ENCODE data around the gene GLB1L2. TPM values are rescaled to one million over a fixed set of nuclear protein-coding genes. Genes with fewer than 3 reads are reported as not detected.

Gene GLB1L2
- total and polyA plus RNA-seq, 2 of the 4 experiments (the other 2 are of a cell fraction): under 0.01 to 0.26 TPM

GRCh38 chr11:134401825-134402809 is 70.3 kb downstream of the GLB1L2 start:
- Histone ChIP-seq H3K27me3 (ENCODE audit: control insufficient read depth, insufficient read depth, low read length) (no peaks in the 10 kb centered on the region), H2BK120ac (ENCODE audit: low read depth, low read length) (no peak overlapping the region), H3K18ac (ENCODE audit: low read depth, low read length) (no peak overlapping the region), H3K4me1 (ENCODE audit: control insufficient read depth, insufficient read depth, low read length) (no peaks in the 10 kb centered on the region), H2BK5ac (ENCODE audit: low read depth, low read length, poor library complexity, severe bottlenecking) (no peak overlapping the region), H3K14ac (replicated peaks; ENCODE audit: low read depth, low read length) (no peak overlapping the region), H4K8ac (ENCODE audit: low read depth in 2 of 2, low read length in 2 of 2) (no peak overlapping the region), H2AFZ (replicated peaks; ENCODE audit: low read length, poor library complexity) (no peak overlapping the region), H3K4me3 (ENCODE audit: insufficient read depth, low read depth, low read length) (no peak overlapping the region), H3K23ac (ENCODE audit: low read depth, low read length) (no peak overlapping the region), H4K91ac (ENCODE audit: insufficient read depth, low read depth, low read length) (no peak overlapping the region), H3K4ac (ENCODE audit: low read depth, low read length) (no peak overlapping the region), H3K27ac (ENCODE audit: insufficient read depth, low read length) (no peak overlapping the region), H3K36me3 (ENCODE audit: control insufficient read depth, insufficient read depth, low read length) (no peaks in the 10 kb centered on the region), H3K79me1 (ENCODE audit: low read depth in 1 of 2, low read length in 2 of 2) (no peaks in the 10 kb centered on the region), H3K4me2 (ENCODE audit: low read depth, low read length) (no peak overlapping the region), H2BK20ac (ENCODE audit: low read depth, low read length) (no peak overlapping the region), H2BK15ac (ENCODE audit: low read depth, low read length) (no peak overlapping the region), H2AK9ac (replicated peaks; ENCODE audit: low read depth, low read length, poor library complexity) (no peak overlapping the region), H4K5ac (ENCODE audit: low read depth, low read length) (no peak overlapping the region), H3K9me3 (ENCODE audit: control insufficient read depth, insufficient read depth, low read length) (peaks cover 27% of the 10 kb centered on the region), H3K56ac (ENCODE audit: extremely low read depth, insufficient read depth, low read length) (no peak overlapping the region), H3K9ac (ENCODE audit: low read depth, low read length) (no peak overlapping the region), H4K20me1 (ENCODE audit: insufficient read depth, low read length) (no peaks in the 10 kb centered on the region), H2AK5ac (ENCODE audit: low read depth, low read length) (no peak overlapping the region), H3K9me1 (ENCODE audit: insufficient read depth, low read length) (no peaks in the 10 kb centered on the region)
- TF ChIP-seq USF2 (IDR thresholded peaks at IDR 0.05; ENCODE audit: low read depth, low read length) (no peak), RFX5 (IDR thresholded peaks at IDR 0.05; ENCODE audit: low read depth, low read length) (no peak), CHD1 (IDR thresholded peaks at IDR 0.05; ENCODE audit: low read depth, low read length) (no peak), CEBPB (IDR thresholded peaks at IDR 0.05; ENCODE audit: low read depth, low read length) (no peak)
- TF ChIP-seq, protein P1, sequence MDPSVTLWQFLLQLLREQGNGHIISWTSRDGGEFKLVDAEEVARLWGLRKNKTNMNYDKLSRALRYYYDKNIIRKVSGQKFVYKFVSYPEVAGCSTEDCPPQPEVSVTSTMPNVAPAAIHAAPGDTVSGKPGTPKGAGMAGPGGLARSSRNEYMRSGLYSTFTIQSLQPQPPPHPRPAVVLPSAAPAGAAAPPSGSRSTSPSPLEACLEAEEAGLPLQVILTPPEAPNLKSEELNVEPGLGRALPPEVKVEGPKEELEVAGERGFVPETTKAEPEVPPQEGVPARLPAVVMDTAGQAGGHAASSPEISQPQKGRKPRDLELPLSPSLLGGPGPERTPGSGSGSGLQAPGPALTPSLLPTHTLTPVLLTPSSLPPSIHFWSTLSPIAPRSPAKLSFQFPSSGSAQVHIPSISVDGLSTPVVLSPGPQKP (IDR thresholded peaks at IDR 0.05; ENCODE audit: borderline replicate concordance, low read depth, low read length): no peak
- intact Hi-C loops (cut with micrococcal nuclease): no loop called here
- POLR2A ChIA-PET (ENCODE audit: unreplicated experiment): no interaction called here
- in situ Hi-C loops (cut with MboI; ENCODE audit: low sequenced_read_pairs): no loop called here
- CTCF ChIA-PET: interaction anchor here (1.0 kb wide), 1 partner anchor 8 kb away, joined by 3 read pairs; no protein-coding TSS in a partner anchor
- WGBS, 2 experiments (ENCODE audit: extremely low coverage in 2 of 2, insufficient read length in 1 of 2): 53% methylated on average over 4 of the region's 19 CpGs; no CpG with 5 or more reads in 1 of the 2 experiments
- dilution Hi-C loops (cut with HindIII; ENCODE audit: low sequenced_read_pairs, unreplicated experiment): no loop called here
- no TSS peak for BruUV-seq (replicated peaks)
- no peak for DNase-seq
- ATAC-seq (ENCODE audit: low read depth): no peak
